HG02623 (cell line): Measurements from ENCODE around the gene DDIT3.
A peak's percentile ranks its signal among the peaks of the same experiment; 100 is the strongest.

ENCODE experiments used
- ATAC-seq: cut with Tn5 transposase; IDR thresholded peaks from one replicate; pipeline ENCODE4 v1.9.1; 2021; ENCODE audit warnings: moderate library complexity; ENCODE audit not compliant: unreplicated experiment

The DDIT3 gene

GRCh38 chr12:57487597-57488401 lies 32.5 kb downstream of the DDIT3 start, which contains the start of gene MARS1:
TSS of gene MARS1 (plus strand) at chr12:57488068. CDS start at chr12:57488091, 23 bp downstream.
- ATAC-seq = peak; percentile 93

GRCh38 chr12:57487055-57487596 lies 33.2 kb downstream of the DDIT3 start:
- ATAC-seq = no peak

- ATAC-seq = no peak
Observed at GRCh38 chr12:57485695-57486094, 34.6 kb downstream of the DDIT3 start.

- no peak for ATAC-seq
Observed at GRCh38 chr12:57483466-57483865, 36.8 kb downstream of the DDIT3 start.

- no peak for ATAC-seq
Observed at GRCh38 chr12:57481671-57482070, 38.6 kb downstream of the DDIT3 start.

GRCh38 chr12:57479376-57480115 lies 40.8 kb downstream of the DDIT3 start, which contains the start of gene ARHGAP9:
TSS of gene ARHGAP9 (minus strand) at chr12:57479866. CDS start at chr12:57479406, 460 bp downstream.
- no peak for ATAC-seq

- no peak for ATAC-seq
Observed at GRCh38 chr12:57479043-57479375, 41.3 kb downstream of the DDIT3 start.

- ATAC-seq = no peak
Observed at GRCh38 chr12:57477710-57478681, 42.3 kb downstream of the DDIT3 start.

- no peak for ATAC-seq
Observed at GRCh38 chr12:57476993-57477709, 43.2 kb downstream of the DDIT3 start.

- ATAC-seq = no peak
Observed at GRCh38 chr12:57476162-57476992, 43.9 kb downstream of the DDIT3 start.

GRCh38 chr12:57475271-57476161 lies 44.8 kb downstream of the DDIT3 start:
- no peak for ATAC-seq

GRCh38 chr12:57474862-57475261 lies 45.5 kb downstream of the DDIT3 start:
- no peak for ATAC-seq

- ATAC-seq = no peak
Observed at GRCh38 chr12:57474430-57474829, 45.9 kb downstream of the DDIT3 start.

- no peak for ATAC-seq
Observed at GRCh38 chr12:57473886-57474285, 46.4 kb downstream of the DDIT3 start.

GRCh38 chr12:57473392-57473791 lies 46.9 kb downstream of the DDIT3 start:
- no peak for ATAC-seq

GRCh38 chr12:57472391-57472790 lies 47.9 kb downstream of the DDIT3 start:
- no peak for ATAC-seq

GRCh38 chr12:57471661-57472060 lies 48.7 kb downstream of the DDIT3 start:
- no peak for ATAC-seq

- no peak for ATAC-seq
Observed at GRCh38 chr12:57470970-57471656, 49.2 kb downstream of the DDIT3 start.
